Left ventricle myocardium inferior (tissue), 1 donor: ENCODE results near the gene PAQR7. TPM values are rescaled to one million over a fixed set of nuclear protein-coding genes. Genes with fewer than 3 reads are reported as not detected.
A peak's percentile ranks its signal among the peaks of the same experiment; 100 is the strongest.

Experiments
- DNase-seq: peaks from one replicate; pipeline ENCODE4 v3.0.0-alpha.2; 2020
- H3K27ac ChIP-seq: fragments of 200-600 bp; replicated peaks from 2 replicates; pipeline ENCODE4 v1.8.0; 2021
- H3K27me3 ChIP-seq: fragments of 200-600 bp; 2 replicates; pipeline ENCODE4 v1.8.0; 2021; ENCODE audit warnings: low read depth
- H3K36me3 ChIP-seq: fragments of 200-600 bp; 2 replicates; pipeline ENCODE4 v1.8.0; 2021
- H3K4me1 ChIP-seq: fragments of 200-600 bp; 2 replicates; pipeline ENCODE4 v1.8.0; 2021
- H3K4me3 ChIP-seq: fragments of 200-600 bp; 2 replicates; pipeline ENCODE4 v1.8.0; 2021; ENCODE audit warnings: mild to moderate bottlenecking, moderate library complexity
- H3K9me3 ChIP-seq: fragments of 200-600 bp; replicated peaks from 2 replicates; pipeline ENCODE4 v1.8.0; 2021
- intact Hi-C: fragments of 100-400 bp; cut with micrococcal nuclease; formaldehyde crosslinking; loops from one replicate; pipeline ENCODE4 v1.11.0; 2022
- total RNA-seq: library from RNA; stranded (reverse); fragmentation: NEBNext Ultra II Directional; extraction: Animal tissue kit (Norgen Biotek cat#: 25700); gene quantifications from one replicate; pipeline ENCODE4 v1.2.1, GENCODE V29; 2021
- TF ChIP-seq, protein P1 (sequence below): fragments of 200-600 bp; IDR thresholded peaks from 2 replicates; pipeline ENCODE4 v1.8.0; 2021; ENCODE audit warnings: antibody characterized with exemption, mild to moderate bottlenecking, borderline replicate concordance
- donor health status: DM: no; HTN: yes; CAD: no; lungs with severe emphysema.

PAQR7 gene
- total RNA-seq, 1 donor from 2014 or later = 1.9 TPM

DNA sequence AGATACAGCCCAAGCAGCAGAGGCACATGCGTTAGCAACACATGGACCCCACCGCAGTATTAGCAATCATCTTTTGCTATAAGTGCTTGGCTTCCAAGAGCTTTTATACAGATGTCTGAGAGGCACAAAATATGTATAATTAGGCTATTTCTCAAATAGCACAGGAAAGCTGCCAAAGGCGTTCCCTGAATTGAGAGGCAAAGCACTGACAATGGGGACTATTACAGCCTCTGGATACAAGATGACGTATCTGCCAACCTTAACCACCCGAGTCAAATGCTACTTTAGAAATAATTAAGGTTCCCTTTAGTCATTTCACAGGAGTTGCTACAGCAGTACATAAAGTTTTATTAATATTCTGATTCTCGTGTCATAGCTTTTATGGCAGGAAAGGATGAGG, 24.3 kb upstream of the PAQR7 start:
- intact Hi-C loops = no loop called here
- H3K36me3 ChIP-seq = peaks cover 13% of the 10 kb centered on the region

DNA sequence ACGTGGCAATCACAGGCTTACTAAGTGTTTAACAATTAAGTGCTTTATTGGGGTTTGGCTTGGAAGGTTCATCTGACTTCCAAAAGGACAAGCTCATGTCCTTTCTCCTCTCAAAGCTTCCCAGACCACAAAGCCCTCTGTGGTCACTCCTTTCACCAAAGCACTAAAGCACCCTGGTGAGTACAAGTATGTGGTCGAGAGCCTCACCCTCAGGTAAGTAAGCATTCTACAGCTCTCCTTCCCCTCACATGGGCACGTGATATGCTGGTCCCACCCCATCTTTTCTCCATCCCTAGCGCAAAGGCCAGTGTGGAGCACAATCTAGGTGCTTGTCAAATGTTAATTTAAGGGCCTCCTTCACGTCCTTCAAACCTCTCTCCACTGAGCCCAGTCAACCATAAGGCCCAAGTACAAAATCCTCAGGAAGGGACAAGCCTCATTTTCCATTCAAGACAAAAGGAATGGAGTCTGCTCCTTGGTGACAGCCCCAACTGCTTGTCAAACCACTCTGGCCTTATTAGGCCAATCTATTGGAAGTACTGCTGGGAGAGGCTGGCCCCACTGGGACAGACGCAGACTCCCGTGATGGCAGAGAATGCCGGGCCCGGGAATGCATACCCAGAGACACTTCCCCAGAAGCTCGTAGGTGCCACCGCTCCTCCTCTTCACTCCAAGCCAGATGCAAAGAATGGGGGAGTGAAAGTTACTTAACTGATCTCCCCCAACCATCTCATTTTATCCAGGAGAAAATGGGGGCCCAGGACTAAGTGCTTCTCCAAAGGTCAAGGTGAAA, 22.9 kb upstream of the PAQR7 start:
- intact Hi-C loops = no loop called here
- H3K36me3 ChIP-seq = peaks cover 13% of the 10 kb centered on the region
- no peak overlapping the region for H3K27ac ChIP-seq
- H3K4me1 ChIP-seq = peaks cover 10% of the 10 kb centered on the region
- no peaks in the 10 kb centered on the region for H3K27me3 ChIP-seq
- H3K4me3 ChIP-seq = no peak overlapping the region
- no peak for DNase-seq
- H3K9me3 ChIP-seq = no peaks in the 10 kb centered on the region
- TF ChIP-seq, protein P1, sequence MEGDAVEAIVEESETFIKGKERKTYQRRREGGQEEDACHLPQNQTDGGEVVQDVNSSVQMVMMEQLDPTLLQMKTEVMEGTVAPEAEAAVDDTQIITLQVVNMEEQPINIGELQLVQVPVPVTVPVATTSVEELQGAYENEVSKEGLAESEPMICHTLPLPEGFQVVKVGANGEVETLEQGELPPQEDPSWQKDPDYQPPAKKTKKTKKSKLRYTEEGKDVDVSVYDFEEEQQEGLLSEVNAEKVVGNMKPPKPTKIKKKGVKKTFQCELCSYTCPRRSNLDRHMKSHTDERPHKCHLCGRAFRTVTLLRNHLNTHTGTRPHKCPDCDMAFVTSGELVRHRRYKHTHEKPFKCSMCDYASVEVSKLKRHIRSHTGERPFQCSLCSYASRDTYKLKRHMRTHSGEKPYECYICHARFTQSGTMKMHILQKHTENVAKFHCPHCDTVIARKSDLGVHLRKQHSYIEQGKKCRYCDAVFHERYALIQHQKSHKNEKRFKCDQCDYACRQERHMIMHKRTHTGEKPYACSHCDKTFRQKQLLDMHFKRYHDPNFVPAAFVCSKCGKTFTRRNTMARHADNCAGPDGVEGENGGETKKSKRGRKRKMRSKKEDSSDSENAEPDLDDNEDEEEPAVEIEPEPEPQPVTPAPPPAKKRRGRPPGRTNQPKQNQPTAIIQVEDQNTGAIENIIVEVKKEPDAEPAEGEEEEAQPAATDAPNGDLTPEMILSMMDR = no peak

More for the DNA sequence above, 24.3 kb upstream of the PAQR7 start:
- TF ChIP-seq, protein P1 = no peak
- peaks cover 19% of the 10 kb centered on the region for H3K4me1 ChIP-seq
- H3K27ac ChIP-seq = no peak overlapping the region
- H3K27me3 ChIP-seq = no peaks in the 10 kb centered on the region
- no peak for DNase-seq
- H3K9me3 ChIP-seq = no peaks in the 10 kb centered on the region
- no peak overlapping the region for H3K4me3 ChIP-seq

DNA sequence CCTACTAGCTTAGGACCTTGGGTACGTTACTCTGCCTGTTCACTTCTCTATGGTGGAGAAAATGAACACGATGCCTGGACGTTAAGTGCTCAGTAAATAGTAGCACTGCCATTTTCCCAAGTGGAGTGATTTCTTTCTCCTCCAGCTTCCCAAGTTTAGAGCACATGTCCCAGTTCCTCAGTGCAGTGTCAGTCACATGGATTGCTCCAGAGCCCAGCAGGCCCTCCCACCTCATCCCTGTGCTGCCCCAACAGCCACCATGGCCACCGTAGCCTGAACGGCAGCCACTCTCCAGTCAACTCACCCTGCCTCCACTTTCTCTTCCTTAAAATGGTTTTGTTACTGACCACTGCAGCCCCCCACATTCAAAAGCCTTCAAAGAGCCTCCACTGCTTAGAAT, 22.2 kb upstream of the PAQR7 start:
- intact Hi-C loops = no loop called here
- Histone ChIP-seq H3K36me3 (peaks cover 13% of the 10 kb centered on the region), H3K4me1 (peaks cover 10% of the 10 kb centered on the region), H3K4me3 (no peak overlapping the region), H3K9me3 (no peaks in the 10 kb centered on the region), H3K27me3 (no peaks in the 10 kb centered on the region), H3K27ac (no peak overlapping the region)
- TF ChIP-seq, protein P1 = no peak
- DNase-seq = no peak

DNA sequence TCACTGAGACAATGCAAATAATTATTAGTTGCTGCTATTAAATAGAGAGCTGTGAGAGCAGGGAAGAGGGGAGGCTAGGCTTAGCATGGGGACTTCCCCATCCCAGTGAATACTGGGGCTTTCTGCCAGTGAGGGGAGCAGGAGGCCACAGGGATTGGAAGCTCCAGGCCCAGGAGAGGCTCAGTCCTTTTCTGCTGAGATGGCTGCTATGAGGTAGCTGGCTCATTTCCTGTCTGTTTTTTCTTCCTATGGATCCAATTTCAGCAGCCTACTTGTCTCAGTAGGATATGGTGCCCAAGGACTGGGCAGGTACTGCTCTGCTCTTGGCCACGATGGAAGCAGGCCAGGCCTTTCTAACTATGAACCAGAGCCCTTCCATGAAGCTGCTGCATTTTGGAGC, 20.8 kb upstream of the PAQR7 start:
- H3K27ac ChIP-seq = no peak overlapping the region
- TF ChIP-seq, protein P1 = no peak

DNA sequence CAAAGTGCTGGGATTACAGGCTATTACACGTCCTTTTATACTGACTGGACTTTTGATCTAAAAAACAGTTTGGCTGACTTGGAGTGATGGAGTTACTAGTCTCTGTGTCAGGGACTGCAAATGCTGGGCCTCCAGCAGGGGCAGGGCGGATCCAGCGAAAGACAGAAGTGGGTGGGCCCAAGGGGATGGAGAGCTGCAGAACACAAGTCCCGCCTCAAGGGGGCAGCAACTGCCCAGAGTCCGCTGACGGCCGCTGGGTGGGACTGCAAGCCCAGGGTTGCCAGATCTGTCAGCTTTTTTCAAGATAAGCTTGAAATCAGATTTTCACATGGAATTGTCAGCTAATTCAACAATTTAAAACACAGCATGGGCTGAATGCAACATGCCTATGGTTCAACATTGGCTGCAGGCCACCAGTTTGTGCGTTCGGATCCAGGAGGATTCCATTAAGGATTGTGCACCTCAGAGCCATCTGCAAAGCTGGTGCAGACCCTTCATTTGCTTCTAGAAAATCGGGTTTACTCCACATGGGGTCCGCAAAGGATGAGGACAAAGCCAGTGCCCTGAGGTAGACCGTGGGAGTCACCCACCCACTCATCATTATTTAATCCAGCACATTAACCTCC, 20.0 kb upstream of the PAQR7 start:
- TF ChIP-seq, protein P1 = peak; percentile 100
- peak; percentile 88 for DNase-seq
- H3K9me3 ChIP-seq = no peaks in the 10 kb centered on the region
- H3K27me3 ChIP-seq = no peaks in the 10 kb centered on the region
- no peak overlapping the region for H3K4me3 ChIP-seq
- no peak overlapping the region for H3K27ac ChIP-seq
- H3K4me1 ChIP-seq = peaks cover 10% of the 10 kb centered on the region
- intact Hi-C loops = loop anchor here (1.0 kb wide), 1 partner anchor 103 kb away; the partner anchor contains the start of gene PAFAH2
- peaks cover 8% of the 10 kb centered on the region for H3K36me3 ChIP-seq

More for the DNA sequence above, 20.8 kb upstream of the PAQR7 start:
- Histone ChIP-seq H3K9me3 (no peaks in the 10 kb centered on the region), H3K4me3 (no peak overlapping the region), H3K27me3 (no peaks in the 10 kb centered on the region), H3K4me1 (peaks cover 10% of the 10 kb centered on the region), H3K36me3 (peaks cover 10% of the 10 kb centered on the region)
- intact Hi-C loops = no loop called here
- DNase-seq = no peak
